H9 (cell line): ENCODE results near the gene SPNS3. TPM values are rescaled to one million over a fixed set of nuclear protein-coding genes. Genes with fewer than 3 reads are reported as not detected.

Experiments
- DNase-seq: peaks from one replicate; pipeline ENCODE4 v3.0.0-alpha.2; 2017
- H2AFZ ChIP-seq: one replicate; pipeline ENCODE4 v1.6.1; 2013; ENCODE audit warnings: mild to moderate bottlenecking, low read length, control low read depth, moderate library complexity
- H2AK5ac ChIP-seq: 2 replicates; pipeline ENCODE4 v1.6.1; 2013; ENCODE audit warnings: low read length, control low read depth, mixed read lengths; ENCODE audit not compliant: insufficient read length
- H2BK120ac ChIP-seq: one replicate; pipeline ENCODE4 v1.6.1; 2013; ENCODE audit warnings: low read depth, mild to moderate bottlenecking, low read length, control low read depth, inconsistent platforms; ENCODE audit not compliant: poor library complexity, severe bottlenecking
- H2BK12ac ChIP-seq: 2 replicates; pipeline ENCODE4 v1.6.1; 2013; ENCODE audit warnings: low read length, control low read depth, mixed read lengths, low read depth; ENCODE audit not compliant: insufficient read length
- H2BK15ac ChIP-seq: 2 replicates; pipeline ENCODE4 v1.6.1; 2013; ENCODE audit warnings: low read depth, low read length, control low read depth
- H2BK20ac ChIP-seq: one replicate; pipeline ENCODE4 v1.6.1; 2013; ENCODE audit warnings: low read depth, mild to moderate bottlenecking, low read length, control low read depth, inconsistent platforms; ENCODE audit not compliant: poor library complexity, severe bottlenecking
- H2BK5ac ChIP-seq: 2 replicates; pipeline ENCODE4 v1.6.1; 2013; ENCODE audit warnings: low read length, control low read depth, mixed read lengths; ENCODE audit not compliant: insufficient read length
- H3K14ac ChIP-seq: 2 replicates; pipeline ENCODE4 v1.6.1; 2013; ENCODE audit warnings: low read length, control low read depth; ENCODE audit not compliant: insufficient read depth
- H3K18ac ChIP-seq: 2 replicates; pipeline ENCODE4 v1.6.1; 2013; ENCODE audit warnings: low read depth, mild to moderate bottlenecking, mixed read lengths, low read length, control low read depth; ENCODE audit not compliant: insufficient read length
- H3K23ac ChIP-seq: 2 replicates; pipeline ENCODE4 v1.6.1; 2013; ENCODE audit warnings: low read length, control low read depth, mixed read lengths, low read depth; ENCODE audit not compliant: insufficient read length
- H3K23me2 ChIP-seq: 2 replicates; pipeline ENCODE4 v1.6.1; 2013; ENCODE audit warnings: low read depth, mild to moderate bottlenecking, mixed read lengths, low read length, control low read depth; ENCODE audit not compliant: insufficient read length, poor library complexity, severe bottlenecking
- H3K27ac ChIP-seq: 2 replicates; pipeline ENCODE4 v1.5.1; 2013; ENCODE audit warnings: low read length, control low read depth, mixed read lengths, low read depth; ENCODE audit not compliant: insufficient read length
- H3K27me3 ChIP-seq: 2 replicates; pipeline ENCODE4 v1.6.1; 2013; ENCODE audit warnings: low read length, control low read depth, inconsistent platforms; ENCODE audit not compliant: insufficient read depth
- H3K4ac ChIP-seq: 2 replicates; pipeline ENCODE4 v1.6.1; 2013; ENCODE audit warnings: low read depth, mild to moderate bottlenecking, control low read depth, inconsistent platforms, low read length, moderate library complexity
- H3K4me1 ChIP-seq: 2 replicates; pipeline ENCODE4 v1.6.1; 2013; ENCODE audit warnings: low read length, control low read depth, inconsistent platforms; ENCODE audit not compliant: insufficient read depth
- H3K4me2 ChIP-seq: 2 replicates; pipeline ENCODE4 v1.6.1; 2013; ENCODE audit warnings: low read length, control low read depth, mixed read lengths; ENCODE audit not compliant: insufficient read length, insufficient read depth
- H3K56ac ChIP-seq: 2 replicates; pipeline ENCODE4 v1.6.1; 2013; ENCODE audit warnings: low read depth, mild to moderate bottlenecking, mixed read lengths, low read length, control low read depth; ENCODE audit not compliant: insufficient read length
- H3K79me1 ChIP-seq: 2 replicates; pipeline ENCODE4 v1.6.1; 2013; ENCODE audit warnings: low read depth, mild to moderate bottlenecking, moderate library complexity, low read length, control low read depth, inconsistent platforms; ENCODE audit not compliant: insufficient read depth, poor library complexity, severe bottlenecking
- H3K79me2 ChIP-seq: 2 replicates; pipeline ENCODE4 v1.6.1; 2013; ENCODE audit warnings: low read length, control low read depth, inconsistent platforms; ENCODE audit not compliant: insufficient read depth
- H3K9ac ChIP-seq: 2 replicates; pipeline ENCODE4 v1.6.1; 2013; ENCODE audit warnings: low read length, control low read depth, mixed read lengths; ENCODE audit not compliant: insufficient read length; ENCODE audit errors: extremely low read depth
- H3K9me3 ChIP-seq: one replicate; pipeline ENCODE4 v1.6.1; 2013; ENCODE audit warnings: low read depth, low read length, inconsistent platforms; ENCODE audit not compliant: control insufficient read depth
- H3T11ph ChIP-seq: one replicate; pipeline ENCODE4 v1.6.1; 2013; ENCODE audit warnings: mild to moderate bottlenecking, low read length, control low read depth, inconsistent platforms
- H4K20me1 ChIP-seq: one replicate; pipeline ENCODE4 v1.6.1; 2013; ENCODE audit not compliant: control insufficient read depth, insufficient read length, insufficient read depth
- H4K5ac ChIP-seq: 2 replicates; pipeline ENCODE4 v1.6.1; 2013; ENCODE audit warnings: low read depth, mild to moderate bottlenecking, mixed read lengths, low read length, control low read depth; ENCODE audit not compliant: insufficient read length
- H4K8ac ChIP-seq: replicated peaks from 2 replicates; pipeline ENCODE4 v1.6.1; 2013; ENCODE audit warnings: low read length, control low read depth, mixed read lengths, low read depth; ENCODE audit not compliant: insufficient read length
- H4K91ac ChIP-seq: 2 replicates; pipeline ENCODE4 v1.6.1; 2013; ENCODE audit warnings: low read depth, mild to moderate bottlenecking, moderate library complexity, mixed read lengths, low read length, control low read depth; ENCODE audit not compliant: insufficient read length
- H3K27ac Mint-ChIP-seq, 3 experiments: 2 replicates in 2 of 3; 3 replicates in 1 of 3; pipeline ENCODE4 v1.8.0; 2020 to 2021; ENCODE audit warnings: mixed read lengths in 3 of 3, mild to moderate bottlenecking in 1 of 3, moderate library complexity in 1 of 3
- H3K27me3 Mint-ChIP-seq: 2 replicates; pipeline ENCODE4 v1.8.0; 2021; ENCODE audit warnings: low read depth, mild to moderate bottlenecking, moderate library complexity, mixed read lengths
- H3K36me3 Mint-ChIP-seq, 3 experiments: 2 replicates in 2 of 3; 3 replicates in 1 of 3; pipeline ENCODE4 v1.8.0; 2020 to 2021; ENCODE audit warnings: low read depth in 3 of 3, mixed read lengths in 3 of 3; ENCODE audit not compliant: insufficient read depth in 1 of 3
- H3K4me1 Mint-ChIP-seq, 2 experiments: 2 replicates each; pipeline ENCODE4 v1.8.0; 2020; ENCODE audit warnings: mixed read lengths in 2 of 2
- H3K4me3 Mint-ChIP-seq, 2 experiments: 2 replicates in 1 of 2; 3 replicates in 1 of 2; pipeline ENCODE4 v1.8.0; 2020 to 2021; ENCODE audit warnings: mild to moderate bottlenecking in 2 of 2, mixed read lengths in 2 of 2, moderate library complexity in 1 of 2
- H3K9me3 Mint-ChIP-seq, 2 experiments: 2 replicates in 1 of 2; 3 replicates in 1 of 2; pipeline ENCODE4 v1.8.0; 2020; ENCODE audit warnings: mild to moderate bottlenecking in 2 of 2, mixed read lengths in 2 of 2, moderate library complexity in 1 of 2
- CTCF ChIP-seq: fragments of 200-600 bp; sonication (generic); conservative IDR thresholded peaks from 3 replicates; pipeline ENCODE4 v1.8.0; 2021; ENCODE audit warnings: antibody characterized with exemption, mild to moderate bottlenecking
- WGBS: extraction: QIAGEN DNeasy Blood & Tissue Kit; methylation state at CpG from one replicate; pipeline ENCODE4 v1.1.7; 2013; ENCODE audit warnings: missing lambda C conversion rate, low lambda C conversion rate, mixed read lengths; ENCODE audit not compliant: insufficient read length; ENCODE audit errors: extremely low coverage; 5-methylcytosine and 5-hydroxymethylcytosine counted together
- total RNA-seq: library from RNA; stranded (reverse); gene quantifications from 2 replicates; pipeline ENCODE4 v1.2.1, GENCODE V29; 2021

The SPNS3 gene
- total RNA-seq, 1 experiment from 2014 or later, result not detected

DNA sequence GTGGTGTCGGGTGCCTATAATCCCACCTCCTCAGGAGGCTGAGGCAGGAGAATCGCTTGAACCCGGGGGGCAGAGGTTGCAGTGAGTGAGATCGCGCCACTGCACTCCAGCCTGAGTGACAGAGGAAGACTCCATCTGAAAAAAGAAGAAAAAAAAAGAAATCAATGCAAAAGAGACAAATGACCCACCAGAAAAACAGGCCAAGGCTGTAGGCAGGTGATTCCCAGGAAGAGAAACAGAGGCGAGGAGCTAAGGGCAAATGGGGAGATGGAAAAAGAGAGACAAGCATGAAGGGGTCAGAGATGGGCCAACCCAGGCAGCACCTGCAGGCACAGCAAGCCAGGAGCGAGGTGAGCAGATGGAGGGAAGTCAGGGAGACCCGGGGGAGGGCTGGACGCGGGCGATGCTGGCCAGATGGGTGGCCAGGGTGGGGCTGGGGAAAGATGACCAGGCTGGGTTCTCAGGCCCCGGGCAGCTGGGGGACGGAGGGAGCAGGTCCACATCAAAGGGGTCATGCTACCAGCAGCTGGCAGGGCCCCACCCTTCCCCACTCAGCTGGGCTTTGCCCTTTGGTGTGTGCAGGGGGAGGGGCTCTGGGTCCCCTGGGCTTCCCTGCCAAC lies 95.9 kb downstream of the SPNS3 start:
- Mint-ChIP-seq H3K9me3 (no peaks in the 10 kb centered on the region; a peak in 1 of 5 replicates), H3K27me3 (peaks cover 93% of the 10 kb centered on the region), H3K4me1 (peaks cover 10 to 13% of the 10 kb centered on the region in 2 experiments), H3K4me3 (no peak overlapping the region), H3K36me3 (no peaks in the 10 kb centered on the region), H3K27ac (no peak overlapping the region)
- Histone ChIP-seq H2BK5ac (no peak overlapping the region), H2BK15ac (no peak overlapping the region), H2AFZ (no peak overlapping the region), H4K5ac (no peak overlapping the region), H3T11ph (no peak overlapping the region), H3K23ac (no peak overlapping the region), H3K9me3 (no peaks in the 10 kb centered on the region), H4K8ac (no peak overlapping the region), H2AK5ac (no peak overlapping the region), H2BK12ac (no peak overlapping the region), H3K79me1 (no peaks in the 10 kb centered on the region), H3K27ac (no peak overlapping the region), H3K9ac (no peak overlapping the region), H3K4me1 (no peaks in the 10 kb centered on the region), H3K18ac (no peak overlapping the region), H3K14ac (no peak overlapping the region), H3K4me2 (no peak overlapping the region), H4K91ac (no peak overlapping the region), H4K20me1 (no peaks in the 10 kb centered on the region), H3K4ac (no peak overlapping the region), H2BK20ac (no peak overlapping the region), H3K56ac (no peak overlapping the region), H3K23me2 (no peaks in the 10 kb centered on the region), H3K79me2 (no peaks in the 10 kb centered on the region), H3K27me3 (peaks cover 6% of the 10 kb centered on the region), H2BK120ac (no peak overlapping the region)
- WGBS, result no CpG with 5 or more reads among the region's 13 CpGs
- no peak for TF ChIP-seq CTCF
- no peak for DNase-seq
